T-helper 22 cell (primary cell): ENCODE measurements around the gene PCGF5.

Experiments used
- DNase-seq: peaks from one replicate; pipeline ENCODE4 v3.0.0-alpha.2; 2020; ENCODE audit warnings: low read depth

The PCGF5 gene

DNA sequence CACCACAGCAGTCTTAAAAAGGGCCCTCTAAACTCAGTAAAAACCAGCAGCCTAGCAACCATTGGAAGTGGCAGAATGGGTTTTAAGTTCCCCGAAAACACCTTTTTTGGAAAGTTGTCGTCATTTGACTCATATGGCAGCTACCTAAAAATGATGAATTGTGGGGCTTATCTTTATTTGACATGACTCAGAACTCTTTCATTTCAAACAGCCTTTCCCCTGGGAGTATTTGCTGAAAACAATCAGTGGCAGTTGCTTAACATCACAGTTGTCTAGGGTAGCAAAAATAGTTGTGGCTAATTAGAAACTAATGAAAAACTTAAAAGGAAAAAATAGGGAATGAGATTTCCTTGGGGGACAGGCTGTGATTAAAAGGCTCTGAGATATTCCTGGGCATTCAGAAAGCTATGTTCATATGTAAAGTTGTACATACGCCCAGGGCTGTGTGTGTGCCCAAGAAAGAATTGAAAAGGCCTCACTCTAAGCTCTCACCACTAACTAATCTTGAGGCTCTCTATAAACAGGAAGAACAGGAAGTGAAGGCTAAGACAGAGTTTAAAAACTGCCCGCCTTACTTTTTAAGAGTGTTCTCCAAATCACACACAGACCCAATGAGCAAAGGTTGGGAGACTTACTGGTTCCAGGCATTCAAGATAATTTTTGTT lies 108.0 kb downstream of the PCGF5 start:
- DNase-seq: no peak
